ENCODE results near the gene SLX4IP.

The SLX4IP gene

GRCh38 chr20:10467681-10468339, 32.7 kb downstream of the SLX4IP start:
- no peak for DNase-seq

- DNase-seq, result no peak
Measured at GRCh38 chr20:10468340-10468845, 33.3 kb downstream of the SLX4IP start.

- DNase-seq, result no peak
Measured at GRCh38 chr20:10469056-10469455, 34.0 kb downstream of the SLX4IP start.

- DNase-seq, result peak; percentile 46
Measured at GRCh38 chr20:10469599-10469998, 34.5 kb downstream of the SLX4IP start.

GRCh38 chr20:10470276-10470675, 35.2 kb downstream of the SLX4IP start:
- no peak for DNase-seq

- DNase-seq, result no peak
Measured at GRCh38 chr20:10472871-10473270, 37.8 kb downstream of the SLX4IP start.

GRCh38 chr20:10474606-10475184, 39.6 kb downstream of the SLX4IP start:
- no peak for DNase-seq

GRCh38 chr20:10475225-10475624, 40.1 kb downstream of the SLX4IP start:
- DNase-seq, result peak; percentile 15

GRCh38 chr20:10476319-10476724, 41.2 kb downstream of the SLX4IP start:
- peak; percentile 51 for DNase-seq

- DNase-seq, result peak; percentile 56
Measured at GRCh38 chr20:10478205-10478604, 43.1 kb downstream of the SLX4IP start.

GRCh38 chr20:10478930-10479329, 43.8 kb downstream of the SLX4IP start:
- DNase-seq, result no peak

- DNase-seq, result no peak
Measured at GRCh38 chr20:10481676-10482075, 46.6 kb downstream of the SLX4IP start.

- DNase-seq, result no peak
Measured at GRCh38 chr20:10483691-10484090, 48.6 kb downstream of the SLX4IP start.

GRCh38 chr20:10487142-10488136, 52.3 kb downstream of the SLX4IP start:
- no peak for DNase-seq

GRCh38 chr20:10488534-10488933, 53.4 kb downstream of the SLX4IP start:
- no peak for DNase-seq

GRCh38 chr20:10489853-10490252, 54.7 kb downstream of the SLX4IP start:
- no peak for DNase-seq

- DNase-seq, result no peak
Measured at GRCh38 chr20:10490257-10490656, 55.2 kb downstream of the SLX4IP start.

- DNase-seq, result no peak
Measured at GRCh38 chr20:10490706-10491105, 55.6 kb downstream of the SLX4IP start.

GRCh38 chr20:10492065-10492464, 57.0 kb downstream of the SLX4IP start:
- DNase-seq, result no peak

GRCh38 chr20:10492844-10493243, 57.7 kb downstream of the SLX4IP start:
- DNase-seq, result no peak

GRCh38 chr20:10495173-10495572, 60.1 kb downstream of the SLX4IP start:
- no peak for DNase-seq

GRCh38 chr20:10496465-10496864, 61.4 kb downstream of the SLX4IP start:
- no peak for DNase-seq

GRCh38 chr20:10497283-10497682, 62.2 kb downstream of the SLX4IP start:
- DNase-seq, result no peak
